HG03432 (cell line): ENCODE data around the gene PLEKHG2.
"Not testable (repeated sequence)": the region's sequence is repeated elsewhere in the genome, so short reads cannot be mapped to it uniquely, and the experiment has no call there.

Source experiments
- ATAC-seq: cut with Tn5 transposase; IDR thresholded peaks from one replicate; pipeline ENCODE4 v1.9.1; 2021; ENCODE audit warnings: mild to moderate bottlenecking, moderate library complexity; ENCODE audit not compliant: unreplicated experiment

Gene PLEKHG2

GRCh38 chr19:39435499-39436349 lies 23.3 kb downstream of the PLEKHG2 start, which contains the start of gene RPS16:
Gene RPS16, minus strand, starts transcription at chr19:39435949. Its CDS starts 54 bp downstream, at chr19:39435895.
- ATAC-seq, result peak; percentile 83

- no peak for ATAC-seq
Observed at GRCh38 chr19:39436350-39436716, 23.9 kb downstream of the PLEKHG2 start.

GRCh38 chr19:39438270-39438934 lies 25.9 kb downstream of the PLEKHG2 start:
- ATAC-seq, result no peak

GRCh38 chr19:39444598-39445195 lies 32.2 kb downstream of the PLEKHG2 start:
- ATAC-seq, result no peak

- ATAC-seq, result peak; percentile 83
Observed at GRCh38 chr19:39445196-39446111, 33.0 kb downstream of the PLEKHG2 start, which contains the start of gene SUPT5H. Gene SUPT5H, plus strand, starts transcription at chr19:39445582. Its CDS starts 309 bp downstream, at chr19:39445891.

GRCh38 chr19:39446365-39447084 lies 34.1 kb downstream of the PLEKHG2 start:
- no peak for ATAC-seq

GRCh38 chr19:39448271-39448670 lies 35.8 kb downstream of the PLEKHG2 start:
- no peak for ATAC-seq

GRCh38 chr19:39449116-39449797 lies 36.8 kb downstream of the PLEKHG2 start:
- ATAC-seq, result no peak

GRCh38 chr19:39451257-39451656 lies 38.8 kb downstream of the PLEKHG2 start:
- ATAC-seq, result not testable (repeated sequence)

GRCh38 chr19:39463403-39463802 lies 50.9 kb downstream of the PLEKHG2 start:
- ATAC-seq, result no peak

- ATAC-seq, result no peak
Observed at GRCh38 chr19:39465956-39466747, 53.7 kb downstream of the PLEKHG2 start.

GRCh38 chr19:39467941-39468340 lies 55.5 kb downstream of the PLEKHG2 start:
- ATAC-seq, result no peak

- ATAC-seq, result no peak
Observed at GRCh38 chr19:39469036-39469435, 56.6 kb downstream of the PLEKHG2 start.

- ATAC-seq, result no peak
Observed at GRCh38 chr19:39469567-39469966, 57.1 kb downstream of the PLEKHG2 start.

GRCh38 chr19:39470724-39471339 lies 58.4 kb downstream of the PLEKHG2 start:
- ATAC-seq, result no peak

GRCh38 chr19:39471756-39472536 lies 59.5 kb downstream of the PLEKHG2 start:
- ATAC-seq, result no peak

- ATAC-seq, result no peak
Observed at GRCh38 chr19:39472746-39473442, 60.4 kb downstream of the PLEKHG2 start.
